ENCODE results near the gene PWWP2B.

DNA sequence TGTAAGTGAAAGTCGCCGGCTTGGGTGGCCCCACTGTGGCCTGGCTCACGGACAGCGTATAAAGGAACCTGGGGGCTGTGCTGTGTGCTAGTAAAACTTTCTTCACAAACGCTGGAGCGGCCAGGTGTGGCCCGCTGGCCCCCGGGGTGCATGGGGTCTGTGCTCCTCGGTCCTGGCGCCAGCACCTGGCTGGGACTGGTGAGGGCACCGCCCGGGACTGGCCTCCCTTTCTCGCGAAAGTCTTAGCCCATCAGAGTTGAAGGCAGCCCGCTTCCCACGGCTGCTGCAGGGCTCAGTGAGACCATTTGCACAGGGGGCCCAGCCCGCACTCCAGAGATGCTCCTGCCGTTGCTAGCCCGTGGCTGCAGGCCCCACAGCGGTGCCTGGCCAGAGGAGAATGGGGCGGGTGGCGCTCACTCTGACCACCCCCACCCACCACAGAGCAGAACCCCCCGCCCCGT is 5.8 kb downstream of the PWWP2B start:
- TF ChIP-seq JUNB (IDR thresholded peaks at IDR 0.05; ENCODE audit: unreplicated experiment) (no peak), POLR2AphosphoS5 (IDR thresholded peaks at IDR 0.05; ENCODE audit: low read depth) (no peak), EZH2 (IDR thresholded peaks at IDR 0.05; ENCODE audit: low read depth, unreplicated experiment) (no peak)
- TF ChIP-seq, protein P1, sequence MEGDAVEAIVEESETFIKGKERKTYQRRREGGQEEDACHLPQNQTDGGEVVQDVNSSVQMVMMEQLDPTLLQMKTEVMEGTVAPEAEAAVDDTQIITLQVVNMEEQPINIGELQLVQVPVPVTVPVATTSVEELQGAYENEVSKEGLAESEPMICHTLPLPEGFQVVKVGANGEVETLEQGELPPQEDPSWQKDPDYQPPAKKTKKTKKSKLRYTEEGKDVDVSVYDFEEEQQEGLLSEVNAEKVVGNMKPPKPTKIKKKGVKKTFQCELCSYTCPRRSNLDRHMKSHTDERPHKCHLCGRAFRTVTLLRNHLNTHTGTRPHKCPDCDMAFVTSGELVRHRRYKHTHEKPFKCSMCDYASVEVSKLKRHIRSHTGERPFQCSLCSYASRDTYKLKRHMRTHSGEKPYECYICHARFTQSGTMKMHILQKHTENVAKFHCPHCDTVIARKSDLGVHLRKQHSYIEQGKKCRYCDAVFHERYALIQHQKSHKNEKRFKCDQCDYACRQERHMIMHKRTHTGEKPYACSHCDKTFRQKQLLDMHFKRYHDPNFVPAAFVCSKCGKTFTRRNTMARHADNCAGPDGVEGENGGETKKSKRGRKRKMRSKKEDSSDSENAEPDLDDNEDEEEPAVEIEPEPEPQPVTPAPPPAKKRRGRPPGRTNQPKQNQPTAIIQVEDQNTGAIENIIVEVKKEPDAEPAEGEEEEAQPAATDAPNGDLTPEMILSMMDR (conservative IDR thresholded peaks at IDR 0.05; ENCODE audit: low read depth in 2 of 2) = no peak
- TF ChIP-seq, protein P2, sequence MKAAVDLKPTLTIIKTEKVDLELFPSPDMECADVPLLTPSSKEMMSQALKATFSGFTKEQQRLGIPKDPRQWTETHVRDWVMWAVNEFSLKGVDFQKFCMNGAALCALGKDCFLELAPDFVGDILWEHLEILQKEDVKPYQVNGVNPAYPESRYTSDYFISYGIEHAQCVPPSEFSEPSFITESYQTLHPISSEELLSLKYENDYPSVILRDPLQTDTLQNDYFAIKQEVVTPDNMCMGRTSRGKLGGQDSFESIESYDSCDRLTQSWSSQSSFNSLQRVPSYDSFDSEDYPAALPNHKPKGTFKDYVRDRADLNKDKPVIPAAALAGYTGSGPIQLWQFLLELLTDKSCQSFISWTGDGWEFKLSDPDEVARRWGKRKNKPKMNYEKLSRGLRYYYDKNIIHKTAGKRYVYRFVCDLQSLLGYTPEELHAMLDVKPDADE (IDR thresholded peaks at IDR 0.05) = no peak
- TF ChIP-seq, protein P3, sequence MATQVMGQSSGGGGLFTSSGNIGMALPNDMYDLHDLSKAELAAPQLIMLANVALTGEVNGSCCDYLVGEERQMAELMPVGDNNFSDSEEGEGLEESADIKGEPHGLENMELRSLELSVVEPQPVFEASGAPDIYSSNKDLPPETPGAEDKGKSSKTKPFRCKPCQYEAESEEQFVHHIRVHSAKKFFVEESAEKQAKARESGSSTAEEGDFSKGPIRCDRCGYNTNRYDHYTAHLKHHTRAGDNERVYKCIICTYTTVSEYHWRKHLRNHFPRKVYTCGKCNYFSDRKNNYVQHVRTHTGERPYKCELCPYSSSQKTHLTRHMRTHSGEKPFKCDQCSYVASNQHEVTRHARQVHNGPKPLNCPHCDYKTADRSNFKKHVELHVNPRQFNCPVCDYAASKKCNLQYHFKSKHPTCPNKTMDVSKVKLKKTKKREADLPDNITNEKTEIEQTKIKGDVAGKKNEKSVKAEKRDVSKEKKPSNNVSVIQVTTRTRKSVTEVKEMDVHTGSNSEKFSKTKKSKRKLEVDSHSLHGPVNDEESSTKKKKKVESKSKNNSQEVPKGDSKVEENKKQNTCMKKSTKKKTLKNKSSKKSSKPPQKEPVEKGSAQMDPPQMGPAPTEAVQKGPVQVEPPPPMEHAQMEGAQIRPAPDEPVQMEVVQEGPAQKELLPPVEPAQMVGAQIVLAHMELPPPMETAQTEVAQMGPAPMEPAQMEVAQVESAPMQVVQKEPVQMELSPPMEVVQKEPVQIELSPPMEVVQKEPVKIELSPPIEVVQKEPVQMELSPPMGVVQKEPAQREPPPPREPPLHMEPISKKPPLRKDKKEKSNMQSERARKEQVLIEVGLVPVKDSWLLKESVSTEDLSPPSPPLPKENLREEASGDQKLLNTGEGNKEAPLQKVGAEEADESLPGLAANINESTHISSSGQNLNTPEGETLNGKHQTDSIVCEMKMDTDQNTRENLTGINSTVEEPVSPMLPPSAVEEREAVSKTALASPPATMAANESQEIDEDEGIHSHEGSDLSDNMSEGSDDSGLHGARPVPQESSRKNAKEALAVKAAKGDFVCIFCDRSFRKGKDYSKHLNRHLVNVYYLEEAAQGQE (IDR thresholded peaks at IDR 0.05; ENCODE audit: unreplicated experiment) = no peak
